ENCODE measurements around the gene BRPF3.
"Not testable (repeated sequence)": the region's sequence is repeated elsewhere in the genome, so short reads cannot be mapped to it uniquely, and the experiment has no call there.

The BRPF3 gene

GRCh38 chr6:36209606-36210005, 13.1 kb downstream of the BRPF3 start:
- no peak overlapping the region for H3K4me3 ChIP-seq (ENCODE audit: low read depth, low read length)
- TF ChIP-seq, protein P1, sequence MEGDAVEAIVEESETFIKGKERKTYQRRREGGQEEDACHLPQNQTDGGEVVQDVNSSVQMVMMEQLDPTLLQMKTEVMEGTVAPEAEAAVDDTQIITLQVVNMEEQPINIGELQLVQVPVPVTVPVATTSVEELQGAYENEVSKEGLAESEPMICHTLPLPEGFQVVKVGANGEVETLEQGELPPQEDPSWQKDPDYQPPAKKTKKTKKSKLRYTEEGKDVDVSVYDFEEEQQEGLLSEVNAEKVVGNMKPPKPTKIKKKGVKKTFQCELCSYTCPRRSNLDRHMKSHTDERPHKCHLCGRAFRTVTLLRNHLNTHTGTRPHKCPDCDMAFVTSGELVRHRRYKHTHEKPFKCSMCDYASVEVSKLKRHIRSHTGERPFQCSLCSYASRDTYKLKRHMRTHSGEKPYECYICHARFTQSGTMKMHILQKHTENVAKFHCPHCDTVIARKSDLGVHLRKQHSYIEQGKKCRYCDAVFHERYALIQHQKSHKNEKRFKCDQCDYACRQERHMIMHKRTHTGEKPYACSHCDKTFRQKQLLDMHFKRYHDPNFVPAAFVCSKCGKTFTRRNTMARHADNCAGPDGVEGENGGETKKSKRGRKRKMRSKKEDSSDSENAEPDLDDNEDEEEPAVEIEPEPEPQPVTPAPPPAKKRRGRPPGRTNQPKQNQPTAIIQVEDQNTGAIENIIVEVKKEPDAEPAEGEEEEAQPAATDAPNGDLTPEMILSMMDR (conservative IDR thresholded peaks at IDR 0.05; ENCODE audit: low read depth, low read length), result no peak
- DNase-seq (ENCODE audit: low read depth), result no peak

- TF ChIP-seq, protein P1 (conservative IDR thresholded peaks at IDR 0.05; ENCODE audit: low read depth, low read length), result no peak
- no peak for DNase-seq (ENCODE audit: low read depth)
These were observed 13.6 kb downstream of the BRPF3 start for GRCh38 chr6:36210182-36210581.

GRCh38 chr6:36210886-36211595, 14.5 kb downstream of the BRPF3 start:
- DNase-seq (ENCODE audit: low read depth), result no peak
- TF ChIP-seq, protein P1 (conservative IDR thresholded peaks at IDR 0.05; ENCODE audit: low read depth, low read length), result no peak
- H3K4me3 ChIP-seq (ENCODE audit: low read depth, low read length), result no peak overlapping the region

More at GRCh38 chr6:36210182-36210581, 13.6 kb downstream of the BRPF3 start:
- no peak overlapping the region for H3K4me3 ChIP-seq (ENCODE audit: low read depth, low read length)

DNA sequence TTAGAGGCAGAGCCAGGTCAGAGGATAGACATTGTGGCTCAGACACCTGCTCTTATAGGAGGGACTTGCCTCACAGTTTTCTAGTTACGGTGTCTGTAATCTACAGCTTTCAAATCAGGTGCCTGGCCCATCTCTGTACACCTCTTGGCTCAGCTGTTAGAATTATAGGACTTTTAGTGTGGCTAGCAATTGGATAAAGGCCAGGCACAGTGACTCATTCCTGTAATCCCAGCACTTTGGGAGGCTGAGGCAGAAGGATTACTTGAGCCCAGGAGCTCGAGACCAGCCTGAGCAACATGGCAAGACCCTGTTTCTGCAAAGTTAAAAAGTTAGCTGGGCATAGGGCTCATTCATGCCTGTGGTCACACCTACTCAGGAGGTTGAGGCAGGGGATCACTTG, 20.0 kb downstream of the BRPF3 start:
- H3K4me3 ChIP-seq (ENCODE audit: low read depth, low read length), result no peak overlapping the region
- DNase-seq (ENCODE audit: low read depth), result peak; percentile 56
- TF ChIP-seq, protein P1 (conservative IDR thresholded peaks at IDR 0.05; ENCODE audit: low read depth, low read length), result no peak

- no peak for DNase-seq (ENCODE audit: low read depth)
- TF ChIP-seq, protein P1 (conservative IDR thresholded peaks at IDR 0.05; ENCODE audit: low read depth, low read length), result no peak
- H3K4me3 ChIP-seq (ENCODE audit: low read depth, low read length), result no peak overlapping the region
These were observed 20.6 kb downstream of the BRPF3 start for GRCh38 chr6:36217188-36217587.

DNA sequence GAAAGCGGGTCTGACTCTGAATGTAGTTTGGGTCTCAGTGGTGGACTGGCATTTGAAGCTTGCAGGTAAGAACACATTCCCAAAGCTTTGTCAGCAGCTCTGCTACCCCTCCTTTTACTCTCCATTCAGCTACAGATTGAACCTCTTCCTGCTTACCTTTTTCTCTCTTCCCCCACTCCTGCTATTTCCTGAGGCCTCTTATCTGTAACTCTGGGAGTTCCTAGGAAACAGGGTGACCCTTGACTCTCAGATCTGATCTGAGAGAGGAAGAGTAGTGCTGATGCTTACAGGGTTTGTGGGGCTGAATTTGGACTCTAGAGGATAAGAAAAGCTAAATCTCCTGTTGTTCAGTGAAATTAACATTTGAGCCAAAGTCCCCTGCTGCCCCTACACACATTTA, 21.4 kb downstream of the BRPF3 start:
- DNase-seq (ENCODE audit: low read depth), result no peak
- H3K4me3 ChIP-seq (ENCODE audit: low read depth, low read length), result no peak overlapping the region
- TF ChIP-seq, protein P1 (conservative IDR thresholded peaks at IDR 0.05; ENCODE audit: low read depth, low read length), result no peak

GRCh38 chr6:36218516-36218915, 22.0 kb downstream of the BRPF3 start:
- not testable (repeated sequence) for H3K4me3 ChIP-seq (ENCODE audit: low read depth, low read length); DNase-seq (ENCODE audit: low read depth)

Data from choroid plexus epithelial cell (primary cell).